Right renal pelvis (tissue), 4 donors: ENCODE results near the gene MMD2. TPM values are rescaled to one million over a fixed set of nuclear protein-coding genes. Genes with fewer than 3 reads are reported as not detected.
A peak's percentile ranks its signal among the peaks of the same experiment; 100 is the strongest.

Experiments used
- DNase-seq, 4 donors: peaks; one replicate each; pipeline ENCODE4 v3.0.0-alpha.2; 2013; ENCODE audit warnings: low read depth in 4 of 4, low spot score in 3 of 4, missing footprints in 1 of 4
- polyA plus RNA-seq, 4 donors: library from polyadenylated mRNA; unstranded; fragments of 120-200 nt; gene quantifications; one replicate each; pipeline ENCODE4 v1.2.1, GENCODE V29; 2013; ENCODE audit not compliant: insufficient read length in 4 of 4

Gene MMD2
- polyA plus RNA-seq, 4 donors: 0.10 to 0.42 (median 0.11) TPM; not detected in 1

GRCh38 chr7:4959893-4960292, 906 bp upstream of the MMD2 start:
- no peak for DNase-seq

- DNase-seq: no peak
These were observed 319 bp upstream of the MMD2 start for GRCh38 chr7:4959306-4959705.

- DNase-seq: no peak
These were observed 1.0 kb downstream of the MMD2 start for GRCh38 chr7:4957847-4958476.

DNA sequence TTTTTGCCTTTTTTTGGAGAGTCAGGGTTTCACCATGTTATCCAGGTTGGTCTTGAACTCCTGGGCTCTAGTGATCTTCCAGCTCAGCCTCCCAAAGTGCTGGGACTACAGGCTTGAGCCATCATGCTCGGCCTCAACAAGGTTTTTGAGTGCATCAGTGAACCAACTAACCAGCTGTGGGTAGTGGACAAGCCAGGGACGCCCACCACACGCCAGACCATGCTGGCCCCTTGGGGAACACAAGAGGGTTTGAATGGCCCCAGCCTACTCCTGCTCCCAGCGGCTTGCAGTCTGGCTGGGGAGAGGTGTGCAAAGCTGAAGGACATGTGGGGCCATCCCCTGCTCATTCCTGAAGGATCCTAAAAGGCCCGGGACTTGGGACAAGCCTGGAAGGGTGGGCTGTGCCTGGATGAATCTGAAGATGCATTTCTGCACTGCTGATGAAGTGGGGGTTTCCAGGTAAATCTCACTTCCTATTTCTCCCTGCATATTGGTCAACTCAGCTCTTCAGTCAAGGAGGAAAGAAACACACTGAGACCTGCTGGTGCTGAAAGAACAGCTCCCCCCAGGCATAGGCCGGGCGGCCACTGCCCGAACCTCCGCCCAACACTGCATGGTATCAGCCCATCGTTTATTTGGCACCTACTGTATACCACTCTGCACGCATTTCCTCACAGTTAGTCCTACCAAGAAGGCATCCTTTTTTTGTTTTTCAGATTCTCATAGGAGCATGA, 6.9 kb downstream of the MMD2 start:
- DNase-seq: no peak

GRCh38 chr7:4951304-4951703, 7.7 kb downstream of the MMD2 start:
- no peak for DNase-seq

GRCh38 chr7:4948402-4948801, 10.6 kb downstream of the MMD2 start:
- DNase-seq: no peak

DNA sequence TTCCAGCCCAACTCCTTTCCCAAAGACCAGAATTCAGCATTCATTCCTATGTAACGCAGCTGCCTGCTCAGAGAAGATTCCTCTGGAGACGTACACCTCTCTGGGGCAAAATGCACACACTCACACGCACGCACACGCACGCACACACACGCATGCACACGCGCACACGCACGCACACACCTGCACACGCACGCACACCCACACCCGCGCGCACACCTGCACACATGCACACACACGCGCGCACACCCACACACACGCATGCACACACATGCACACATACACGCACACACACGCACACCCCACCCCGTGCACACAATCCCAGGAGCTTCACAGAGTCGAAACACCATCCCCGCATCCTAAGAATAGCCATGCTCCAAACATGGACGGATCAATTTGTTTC, 13.0 kb downstream of the MMD2 start:
- no peak for DNase-seq

DNA sequence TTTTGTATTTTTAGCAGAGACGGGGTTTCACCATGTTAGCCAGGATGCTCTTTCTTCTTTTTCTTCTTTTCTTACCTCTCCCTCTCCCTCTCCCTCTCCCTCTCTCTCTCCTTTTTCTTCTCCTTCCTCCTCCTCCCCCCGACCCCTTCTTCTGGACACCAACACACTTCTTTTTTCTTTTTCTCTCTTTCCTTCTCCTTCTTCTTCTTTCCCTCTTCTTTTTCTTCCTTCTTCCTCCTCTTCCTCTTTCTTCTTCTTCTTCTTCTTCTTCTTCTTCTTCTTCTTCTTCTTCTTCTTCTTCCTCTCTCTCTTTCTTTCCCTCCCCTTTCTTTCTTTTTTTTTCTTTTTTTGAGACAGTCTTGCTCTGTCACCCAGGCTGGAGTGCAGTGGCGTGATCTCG, 14.0 kb downstream of the MMD2 start:
- no peak for DNase-seq

DNA sequence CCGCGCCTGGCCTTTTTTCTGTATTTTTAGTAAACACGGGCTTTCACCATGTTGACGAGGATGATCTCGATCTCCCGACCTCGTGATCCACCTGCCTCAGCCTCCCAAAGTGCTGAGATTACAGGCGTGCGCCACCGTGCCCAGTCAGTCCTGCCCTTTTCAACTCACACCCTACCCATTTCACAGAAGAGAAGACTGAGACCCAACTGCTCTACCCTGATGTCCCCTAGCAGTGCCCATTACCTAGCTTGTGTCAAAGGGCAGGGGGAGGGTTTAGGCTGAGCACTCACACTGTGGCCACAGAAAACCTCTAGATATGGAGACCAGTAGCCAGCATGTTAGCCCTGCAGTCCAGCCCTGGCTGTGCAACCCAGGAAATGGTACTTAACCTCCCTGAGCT, 15.7 kb downstream of the MMD2 start:
- no peak for DNase-seq

- no peak for DNase-seq
These were observed 18.8 kb downstream of the MMD2 start for GRCh38 chr7:4939971-4940728.

DNA sequence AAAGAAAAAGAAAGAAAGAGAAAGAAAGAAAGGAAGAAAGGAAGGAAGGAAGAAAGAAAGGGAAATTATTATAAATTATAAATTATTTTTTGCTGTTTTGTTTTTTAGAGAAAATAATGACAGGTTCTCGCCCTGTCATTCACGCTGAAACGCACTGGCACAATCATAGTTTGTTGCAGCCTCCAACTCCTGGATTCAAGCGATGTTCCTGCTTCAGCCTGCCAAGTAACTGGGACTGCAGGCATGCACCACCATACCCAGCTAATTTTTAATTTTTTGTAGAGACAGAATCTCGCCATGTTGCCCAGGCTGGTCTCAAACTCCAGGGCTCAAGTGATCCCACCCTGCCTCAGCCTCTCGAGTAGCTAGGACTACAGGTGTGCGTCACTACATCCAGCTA, 21.6 kb downstream of the MMD2 start:
- DNase-seq: no peak

DNA sequence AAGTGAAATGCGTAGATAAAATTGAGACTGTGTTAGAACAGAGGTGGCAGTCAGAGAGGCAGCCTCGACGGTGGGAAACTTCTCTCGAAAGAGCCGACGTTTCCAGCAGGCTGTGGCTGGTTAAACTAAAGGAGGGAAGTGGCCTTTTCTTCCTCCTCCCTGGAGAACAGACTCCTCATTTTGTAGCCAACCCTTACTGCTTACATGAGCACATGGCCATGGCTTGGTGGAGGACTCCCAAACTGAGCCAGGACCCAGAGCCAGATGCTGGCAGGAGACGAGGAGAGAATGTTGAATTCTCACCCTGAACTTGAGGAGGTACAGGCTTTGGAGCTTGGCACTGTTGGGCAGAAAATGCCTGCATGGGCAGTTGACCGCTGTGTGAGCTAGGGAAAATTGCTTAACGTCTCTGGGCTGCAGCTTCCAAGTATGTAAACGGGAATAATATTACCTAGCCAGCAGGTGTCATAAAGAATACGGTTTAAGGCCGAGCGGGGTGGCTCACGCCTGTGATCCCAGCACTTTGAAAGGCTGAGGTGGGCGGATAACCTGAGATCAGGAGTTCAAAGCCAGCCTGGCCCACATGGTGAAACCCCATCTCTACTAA, 24.5 kb downstream of the MMD2 start:
- no peak for DNase-seq

- DNase-seq: peak in 3 of 4 donors; percentile 6 to 14 (median 8)
These were observed 27.0 kb downstream of the MMD2 start for GRCh38 chr7:4931943-4932342.

- no peak for DNase-seq
These were observed 30.0 kb downstream of the MMD2 start for GRCh38 chr7:4929005-4929404.

- DNase-seq: no peak
These were observed 30.5 kb downstream of the MMD2 start for GRCh38 chr7:4928445-4928844.

- DNase-seq: no peak
These were observed 38.8 kb downstream of the MMD2 start for GRCh38 chr7:4919969-4920766.

DNA sequence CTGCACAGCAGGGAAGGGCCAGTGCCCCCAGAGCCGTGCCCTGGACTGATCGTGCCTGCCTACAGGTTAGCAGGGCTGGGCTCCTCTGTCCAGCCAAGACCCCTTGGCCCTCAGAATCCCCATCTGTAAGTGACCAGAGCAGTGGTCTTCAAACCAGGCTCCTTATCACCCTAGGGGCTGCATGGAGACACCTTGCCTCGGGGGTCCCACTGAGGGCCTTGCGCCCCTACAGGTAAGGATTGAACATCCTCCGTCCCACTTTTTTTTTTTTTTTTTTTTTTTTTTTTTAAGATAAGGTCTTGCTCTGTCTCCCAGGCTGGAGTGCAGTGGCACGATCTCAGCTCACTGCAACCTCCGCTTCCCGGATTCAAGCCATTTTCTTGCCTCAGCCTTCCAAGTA, 42.9 kb downstream of the MMD2 start:
- no peak for DNase-seq

- DNase-seq: no peak
These were observed 47.7 kb downstream of the MMD2 start for GRCh38 chr7:4911111-4911828.

DNA sequence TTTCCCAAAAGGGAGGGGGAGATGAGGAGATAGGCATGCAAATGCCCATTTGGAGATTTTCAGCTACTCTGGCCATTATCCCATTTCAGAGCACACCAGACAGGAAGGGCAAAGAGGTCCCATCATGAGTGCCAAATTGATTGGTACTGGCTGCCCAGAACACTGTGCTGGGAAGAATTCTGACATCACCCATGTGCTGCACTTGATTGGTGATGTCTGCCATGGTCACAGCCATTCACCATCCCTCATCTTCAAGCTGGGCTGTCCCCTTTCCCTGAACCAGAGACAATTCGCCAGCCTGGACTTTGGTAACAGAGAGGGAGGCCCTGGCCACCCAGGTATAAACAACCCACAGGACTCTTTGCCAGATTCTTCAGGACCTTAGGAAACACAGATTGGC, 52.3 kb downstream of the MMD2 start:
- DNase-seq: no peak

GRCh38 chr7:4905171-4905570, 53.8 kb downstream of the MMD2 start:
- no peak for DNase-seq
